Measurements from ENCODE around the gene MAST4. TPM values are rescaled to one million over a fixed set of nuclear protein-coding genes. Genes with fewer than 3 reads are reported as not detected.

Gene MAST4
- total RNA-seq, 1 donor from 2014 or later: 42.0 TPM

- intact Hi-C loops (cut with DNase I): no loop called here
- DNase-seq: no peak
- ATAC-seq (ENCODE audit: poor library complexity): no peak
Measured at GRCh38 chr5:66945389-66946349, 349.5 kb downstream of the MAST4 start.

GRCh38 chr5:66947458-66947857, 351.3 kb downstream of the MAST4 start:
- DNase-seq (no peak), ATAC-seq (ENCODE audit: poor library complexity) (no peak)
- intact Hi-C loops (cut with DNase I): no loop called here

- ATAC-seq (ENCODE audit: poor library complexity) (no peak), DNase-seq (no peak)
- intact Hi-C loops (cut with DNase I): no loop called here
Measured at GRCh38 chr5:66949066-66949465, 352.9 kb downstream of the MAST4 start.

GRCh38 chr5:66952153-66952552, 356.0 kb downstream of the MAST4 start:
- intact Hi-C loops (cut with DNase I): no loop called here
- ATAC-seq (ENCODE audit: poor library complexity): no peak
- no peak for DNase-seq

GRCh38 chr5:66956439-66956838, 360.2 kb downstream of the MAST4 start:
- ATAC-seq (ENCODE audit: poor library complexity) (no peak), DNase-seq (no peak)
- intact Hi-C loops (cut with DNase I): no loop called here

- DNase-seq: no peak
- intact Hi-C loops (cut with DNase I): no loop called here
- peak; percentile 69 for ATAC-seq (ENCODE audit: poor library complexity)
Measured at GRCh38 chr5:66958201-66958979, 362.2 kb downstream of the MAST4 start.

GRCh38 chr5:66958980-66959641, 362.9 kb downstream of the MAST4 start:
- ATAC-seq (ENCODE audit: poor library complexity) (peak; percentile 68), DNase-seq (peak; percentile 62)
- intact Hi-C loops (cut with DNase I): no loop called here

GRCh38 chr5:66959653-66960052, 363.5 kb downstream of the MAST4 start:
- ATAC-seq (ENCODE audit: poor library complexity) (peak; percentile 3), DNase-seq (no peak)
- intact Hi-C loops (cut with DNase I): no loop called here

GRCh38 chr5:66960369-66961137, 364.4 kb downstream of the MAST4 start:
- ATAC-seq (ENCODE audit: poor library complexity): peak; percentile 25
- no peak for DNase-seq
- intact Hi-C loops (cut with DNase I): no loop called here

GRCh38 chr5:66963559-66963971, 367.4 kb downstream of the MAST4 start:
- peak; percentile 40 for DNase-seq
- intact Hi-C loops (cut with DNase I): no loop called here
- ATAC-seq (ENCODE audit: poor library complexity): peak; percentile 37

- intact Hi-C loops (cut with DNase I): no loop called here
- DNase-seq (no peak), ATAC-seq (ENCODE audit: poor library complexity) (no peak)
Measured at GRCh38 chr5:66966439-66966838, 370.2 kb downstream of the MAST4 start.

- ATAC-seq (ENCODE audit: poor library complexity) (peak; percentile 47), DNase-seq (peak; percentile 34)
- intact Hi-C loops (cut with DNase I): no loop called here
Measured at GRCh38 chr5:66967102-66967501, 370.9 kb downstream of the MAST4 start.

- ATAC-seq (ENCODE audit: poor library complexity) (peak; percentile 11), DNase-seq (peak; percentile 41)
- intact Hi-C loops (cut with DNase I): no loop called here
Measured at GRCh38 chr5:66967826-66968262, 371.7 kb downstream of the MAST4 start.

- ATAC-seq (ENCODE audit: poor library complexity) (no peak), DNase-seq (no peak)
- intact Hi-C loops (cut with DNase I): no loop called here
Measured at GRCh38 chr5:66969484-66969883, 373.3 kb downstream of the MAST4 start.

- DNase-seq (peak; percentile 40), ATAC-seq (ENCODE audit: poor library complexity) (peak; percentile 53)
- intact Hi-C loops (cut with DNase I): no loop called here
Measured at GRCh38 chr5:66969963-66970362, 373.8 kb downstream of the MAST4 start.

- ATAC-seq (ENCODE audit: poor library complexity) (no peak), DNase-seq (no peak)
- intact Hi-C loops (cut with DNase I): no loop called here
Measured at GRCh38 chr5:66972004-66972403, 375.8 kb downstream of the MAST4 start.

- intact Hi-C loops (cut with DNase I): no loop called here
- ATAC-seq (ENCODE audit: poor library complexity) (no peak), DNase-seq (no peak)
Measured at GRCh38 chr5:66974256-66974655, 378.1 kb downstream of the MAST4 start.

- intact Hi-C loops (cut with DNase I): no loop called here
- DNase-seq (no peak), ATAC-seq (ENCODE audit: poor library complexity) (peak; percentile 45)
Measured at GRCh38 chr5:66976108-66976507, 379.9 kb downstream of the MAST4 start.

All from Right ventricle myocardium superior (tissue), 1 donor.